HG02884 (cell line): ENCODE results near the gene USP17L22.
"Not testable (repeated sequence)": the region's sequence is repeated elsewhere in the genome, so short reads cannot be mapped to it uniquely, and the experiment has no call there.

ENCODE experiments used
- ATAC-seq: cut with Tn5 transposase; IDR thresholded peaks from one replicate; pipeline ENCODE4 v1.9.1; 2021; ENCODE audit warnings: mild to moderate bottlenecking, moderate library complexity; ENCODE audit not compliant: unreplicated experiment

Gene USP17L22

GRCh38 chr4:9267319-9267718, at the start of gene USP17L22:
USP17L22 (plus strand) TSS chr4:9267619; CDS start chr4:9267619, 0 bp downstream.
- ATAC-seq = not testable (repeated sequence)

GRCh38 chr4:9219852-9220251, 47.6 kb upstream of the USP17L22 start, which contains the start of gene USP17L12:
USP17L12 (plus strand) TSS chr4:9220152; CDS start chr4:9220152, 0 bp downstream.
- not testable (repeated sequence) for ATAC-seq

GRCh38 chr4:9224596-9224995, 42.8 kb upstream of the USP17L22 start, which contains the start of gene USP17L13:
USP17L13 (plus strand) TSS chr4:9224896; CDS start chr4:9224896, 0 bp downstream.
- ATAC-seq = not testable (repeated sequence)

GRCh38 chr4:9230249-9230648, 37.2 kb upstream of the USP17L22 start:
- ATAC-seq = not testable (repeated sequence)

- not testable (repeated sequence) for ATAC-seq
Observed at GRCh38 chr4:9234085-9234484, 33.3 kb upstream of the USP17L22 start, which contains the start of gene USP17L15. USP17L15 (plus strand) TSS chr4:9234385; CDS start chr4:9234385, 0 bp downstream.

- ATAC-seq = not testable (repeated sequence)
Observed at GRCh38 chr4:9238461-9238860, 29.0 kb upstream of the USP17L22 start.

- not testable (repeated sequence) for ATAC-seq
Observed at GRCh38 chr4:9243579-9243978, 23.8 kb upstream of the USP17L22 start, which contains the start of gene USP17L17. USP17L17 (plus strand) TSS chr4:9243879; CDS start chr4:9243879, 0 bp downstream.

GRCh38 chr4:9247953-9248680, 19.3 kb upstream of the USP17L22 start, which contains the start of gene USP17L18:
USP17L18 (plus strand) TSS chr4:9248630; CDS start chr4:9248630, 0 bp downstream.
- not testable (repeated sequence) for ATAC-seq

GRCh38 chr4:9253078-9253477, 14.3 kb upstream of the USP17L22 start, which contains the start of gene USP17L19:
USP17L19 (plus strand) TSS chr4:9253378; CDS start chr4:9253378, 0 bp downstream.
- ATAC-seq = not testable (repeated sequence)

GRCh38 chr4:9257824-9258223, 9.6 kb upstream of the USP17L22 start, which contains the start of gene USP17L20:
USP17L20 (plus strand) TSS chr4:9258124; CDS start chr4:9258124, 0 bp downstream.
- ATAC-seq = not testable (repeated sequence)

GRCh38 chr4:9262572-9262971, 4.8 kb upstream of the USP17L22 start, which contains the start of gene USP17L21:
USP17L21 (plus strand) TSS chr4:9262872; CDS start chr4:9262872, 0 bp downstream.
- ATAC-seq = not testable (repeated sequence)

GRCh38 chr4:9271719-9272118, 4.3 kb downstream of the USP17L22 start:
- not testable (repeated sequence) for ATAC-seq
